GM12878 (cell line): Measurements from ENCODE around the gene ETFBKMT. TPM values are rescaled to one million over a fixed set of nuclear protein-coding genes. Genes with fewer than 3 reads are reported as not detected.

Experiments used
- CREM ChIP-seq: IDR thresholded peaks from 2 replicates; pipeline ENCODE4 v1.6.1; 2014; ENCODE audit warnings: antibody characterized with exemption, low read depth
- MAX ChIP-seq: IDR thresholded peaks from 2 replicates; pipeline ENCODE4 v1.6.1; 2012; ENCODE audit warnings: low read depth, low read length, improper control_type of control experiment
- MEF2A ChIP-seq: IDR thresholded peaks from 2 replicates; pipeline ENCODE4 v1.6.1; 2011; ENCODE audit warnings: low read depth, mild to moderate bottlenecking, low read length, moderate library complexity; ENCODE audit not compliant: insufficient read depth
- MYC ChIP-seq: IDR thresholded peaks from 2 replicates; pipeline ENCODE4 v1.6.1; 2011; ENCODE audit warnings: mild to moderate bottlenecking, low read length, moderate library complexity, inconsistent platforms; ENCODE audit not compliant: insufficient read depth, insufficient replicate concordance, insufficient read length, severe bottlenecking
- NFXL1 ChIP-seq: fragments of 450-650 bp; IDR thresholded peaks from 2 replicates; pipeline ENCODE4 v1.6.1; 2017; ENCODE audit warnings: antibody characterized with exemption, mild to moderate bottlenecking, borderline replicate concordance
- NR2C2 ChIP-seq: IDR thresholded peaks from 2 replicates; pipeline ENCODE4 v1.6.1; 2011; ENCODE audit warnings: borderline replicate concordance, low read depth; ENCODE audit not compliant: control insufficient read depth, insufficient read length
- POLR2A ChIP-seq: IDR thresholded peaks from 2 replicates; pipeline ENCODE4 v1.6.1; 2011; ENCODE audit warnings: low read depth, mild to moderate bottlenecking, low read length
- POU2F2 ChIP-seq: IDR thresholded peaks from 3 replicates; pipeline ENCODE4 v1.6.1; 2011; ENCODE audit warnings: low read depth, mild to moderate bottlenecking, low read length, borderline replicate concordance
- STAT3 ChIP-seq: IDR thresholded peaks from 2 replicates; pipeline ENCODE4 v1.6.1; 2011; ENCODE audit warnings: low read depth, low read length, improper control_type of control experiment
- ZBTB40 ChIP-seq: fragments of 450-650 bp; IDR thresholded peaks from 2 replicates; pipeline ENCODE4 v1.6.1; 2016; ENCODE audit warnings: mild to moderate bottlenecking, moderate library complexity, borderline replicate concordance
- ZNF622 ChIP-seq: fragments of 450-650 bp; IDR thresholded peaks from 2 replicates; pipeline ENCODE4 v1.6.1; 2017; ENCODE audit warnings: mild to moderate bottlenecking, inconsistent platforms
- polyA plus RNA-seq, 11 experiments: library from polyadenylated mRNA; depleted of rRNA in 4 of 11; unstranded in 6 of 11; stranded (reverse) in 5 of 11; fragments of >200 nt; fragmentation: Nextera tagmentation in 4 of 11; fragmentation: Illumina TruSeq in 1 of 11; extraction: Ambion mirVana in 4 of 11; extraction: Trizol in 1 of 11; gene quantifications; 1 replicate in 1 of 11; 2 replicates in 10 of 11; pipeline versions ENCODE4 v1.2.1 to v1.2.3, GENCODE V29; 2011 to 2016; ENCODE audit warnings: inconsistent platforms in 2 of 11, missing spikeins in 2 of 11, low read depth in 1 of 11
- total RNA-seq, 4 experiments: library from RNA; depleted of rRNA in 3 of 4; stranded (reverse); fragments of >200 nt in 3 of 4; fragmentation: Illumina TruSeq in 1 of 4; extraction: Trizol in 1 of 4; gene quantifications; 2 replicates each; pipeline versions ENCODE4 v1.2.1 to v1.2.3, GENCODE V29; 2013 to 2021

The ETFBKMT gene
- total and polyA plus RNA-seq, 10 of the 15 experiments (the other 5 are each of a cell fraction or from before 2014, with no cell fraction given) = 0.25 to 1.1 (median 0.65) TPM

- TF ChIP-seq NR2C2 (no peak), STAT3 (no peak), POLR2A (no peak), MYC (no peak), MAX (no peak), CREM (no peak), POU2F2 (no peak), ZNF622 (no peak), MEF2A (no peak), ZBTB40 (no peak), NFXL1 (no peak)
Observed at GRCh38 chr12:31633464-31633863, 26.0 kb upstream of the ETFBKMT start (continued).
